Activated CD4-positive, alpha-beta T cell treated with anti-CD3 and anti-CD28 coated beads, Interleukin-2, Interleukin-4, amounts not matched to agents 100 ng/mL and 50 ng/mL, durations not matched to agents 16 hours and 8 hours (primary cell): ENCODE measurements around the gene SMIM1.

ENCODE experiments used
- DNase-seq: peaks from one replicate; pipeline ENCODE4 v3.0.0-alpha.2; 2020; ENCODE audit warnings: low spot score

SMIM1 gene

DNA sequence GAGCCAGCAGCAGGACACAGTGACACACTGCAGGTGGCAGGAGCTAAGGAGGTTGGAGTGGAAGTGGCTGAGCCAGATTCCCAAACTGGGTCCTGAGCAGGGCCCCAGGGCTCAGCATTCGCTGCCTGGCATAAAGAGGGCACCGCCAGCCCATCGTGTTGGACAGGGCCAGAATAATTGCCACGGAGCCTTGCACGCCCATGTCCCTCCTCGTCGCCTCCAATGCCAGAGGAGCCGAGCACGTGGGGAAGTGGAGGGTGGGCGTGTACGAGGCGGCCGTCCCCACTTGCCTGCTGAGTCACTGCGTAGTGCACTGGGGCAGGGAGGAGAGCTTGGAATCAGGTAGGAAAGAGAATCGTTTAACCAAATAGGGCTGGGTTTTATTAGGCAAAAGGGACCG, 49.9 kb downstream of the SMIM1 start:
- DNase-seq: no peak

GRCh38 chr1:3824650-3825049, 52.1 kb downstream of the SMIM1 start:
- DNase-seq: no peak

- no peak for DNase-seq
Measured at GRCh38 chr1:3825356-3825755, 52.8 kb downstream of the SMIM1 start.
